GM10266 (cell line): ENCODE results near the gene POLR3B.
"Not testable (repeated sequence)": the region's sequence is repeated elsewhere in the genome, so short reads cannot be mapped to it uniquely, and the experiment has no call there.

Experiments
- DNase-seq: peaks from one replicate; pipeline ENCODE4 v3.0.0; 2012; ENCODE audit errors: extremely low spot score
- CTCF ChIP-seq: IDR thresholded peaks from 2 replicates; pipeline ENCODE4 v1.5.1; 2012; ENCODE audit warnings: mild to moderate bottlenecking, low read depth; ENCODE audit not compliant: control insufficient read depth, insufficient read depth; ENCODE audit errors: missing control alignments

Gene POLR3B

DNA sequence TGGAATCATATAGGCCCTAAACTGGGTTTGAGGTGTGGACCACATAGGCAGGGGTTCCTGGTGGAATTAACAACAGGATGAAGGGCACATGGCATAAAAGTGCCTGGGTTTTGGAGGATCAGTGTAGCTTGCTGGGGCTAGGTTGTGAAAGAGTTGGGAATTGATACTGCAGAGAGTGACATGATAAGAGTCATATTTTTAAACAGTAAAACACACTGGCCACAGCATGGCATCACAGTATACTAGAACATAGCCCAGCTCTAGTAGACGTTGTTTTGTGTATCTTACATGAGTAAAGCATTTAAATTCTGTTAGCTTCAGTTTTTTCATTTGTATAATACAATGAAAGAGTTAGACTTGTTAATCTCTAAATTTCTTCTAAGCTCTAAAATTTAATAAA lies 102.0 kb downstream of the POLR3B start:
- no peak for TF ChIP-seq CTCF
- no peak for DNase-seq

DNA sequence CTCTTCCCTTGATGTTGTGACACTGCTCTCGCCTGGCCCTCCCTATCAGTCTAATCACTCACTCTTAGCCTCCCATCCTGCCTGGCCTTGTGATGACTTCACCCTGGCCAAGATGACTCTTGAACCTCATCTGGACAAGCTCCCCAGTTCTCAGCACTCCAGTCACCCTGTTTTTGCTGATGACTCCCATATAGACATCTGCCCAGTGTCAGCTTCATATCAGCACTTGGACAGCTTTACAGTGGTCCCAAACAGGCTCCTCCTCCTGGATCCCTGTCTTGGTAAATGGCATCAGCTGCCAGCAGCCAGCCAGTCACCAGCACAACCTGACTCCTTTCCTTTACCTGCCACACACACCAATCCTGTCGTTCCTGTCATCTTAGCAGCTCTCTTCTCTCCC lies 104.2 kb downstream of the POLR3B start:
- no peak for TF ChIP-seq CTCF

DNA sequence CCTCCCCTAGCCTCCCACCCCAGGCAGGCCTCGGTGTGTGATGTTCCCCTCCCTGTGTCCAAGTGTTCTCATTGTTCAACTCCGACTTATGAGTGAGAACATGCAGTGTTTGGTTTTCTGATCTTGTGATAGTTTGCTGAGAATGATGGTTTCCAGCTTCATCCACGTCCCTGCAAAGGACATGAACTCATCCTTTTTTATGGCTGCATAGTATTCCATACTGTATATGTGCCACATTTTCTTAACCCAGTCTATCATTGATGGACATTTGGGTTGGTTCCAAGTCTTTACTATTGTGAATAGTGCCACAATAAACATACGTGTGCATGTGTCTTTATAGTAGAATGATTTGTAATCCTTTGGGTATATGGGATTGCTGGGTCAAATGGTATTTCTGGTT lies 108.1 kb downstream of the POLR3B start:
- DNase-seq, result not testable (repeated sequence)

More for the DNA sequence above, 104.2 kb downstream of the POLR3B start:
- no peak for DNase-seq

- DNase-seq, result not testable (repeated sequence)
These were observed 118.1 kb downstream of the POLR3B start for GRCh38 chr12:106475662-106476061.

DNA sequence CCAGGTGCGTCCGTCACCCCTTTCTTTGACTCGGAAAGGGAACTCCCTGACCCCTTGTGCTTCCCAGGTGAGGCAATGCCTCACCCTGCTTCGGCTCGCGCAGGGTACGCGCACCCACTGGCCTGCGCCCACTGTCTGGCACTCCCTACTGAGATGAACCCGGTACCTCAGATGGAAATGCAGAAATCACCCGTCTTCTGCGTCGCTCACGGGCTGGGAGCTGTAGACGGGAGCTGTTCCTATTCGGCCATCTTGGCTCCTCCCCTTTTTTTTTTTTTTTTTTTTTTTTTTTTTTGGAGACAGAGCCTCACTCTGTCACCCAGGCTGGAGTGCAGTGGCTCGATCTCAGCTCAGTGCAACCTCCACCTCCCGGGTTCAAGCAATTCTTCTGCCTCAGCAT lies 120.1 kb downstream of the POLR3B start:
- not testable (repeated sequence) for DNase-seq

DNA sequence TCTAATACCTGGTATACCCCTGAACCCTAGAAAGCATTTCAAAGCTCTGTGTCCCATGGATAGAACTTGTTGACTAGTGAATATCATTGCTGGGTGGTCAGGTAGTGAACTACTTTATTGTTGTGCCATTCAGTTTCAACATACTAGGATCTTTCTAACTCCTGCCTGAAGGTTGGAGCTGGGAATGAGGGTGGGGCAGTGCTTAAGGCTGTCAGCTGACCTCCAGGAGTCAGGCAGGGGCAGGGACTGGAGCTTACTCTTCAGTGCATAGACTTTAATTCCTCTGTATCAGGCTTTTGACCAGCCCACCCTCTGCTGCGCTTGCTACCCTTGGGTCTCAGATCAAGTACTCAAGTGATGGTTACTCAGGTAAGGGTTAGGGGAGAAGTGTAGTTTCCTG lies 122.7 kb downstream of the POLR3B start:
- no peak for TF ChIP-seq CTCF

DNA sequence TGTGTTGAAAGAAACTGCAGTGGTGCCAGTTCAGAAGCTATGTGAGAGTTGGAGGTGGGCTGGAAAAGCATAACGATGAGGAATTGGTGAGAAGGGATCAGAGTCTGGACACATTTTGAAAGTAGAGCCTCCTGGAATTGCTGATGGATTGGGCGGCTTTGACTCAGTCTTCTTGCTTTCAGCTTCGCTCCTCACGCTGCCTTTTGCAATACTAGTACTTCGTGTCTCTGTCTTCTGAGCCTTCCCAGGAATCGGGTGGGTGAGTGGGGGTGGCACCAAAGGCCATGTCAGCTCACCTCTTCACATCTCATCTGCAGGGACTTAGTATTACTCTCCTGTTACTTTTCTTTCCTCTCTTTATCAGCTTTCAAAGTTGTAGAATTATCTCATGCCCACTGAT lies 123.7 kb downstream of the POLR3B start:
- no peak for DNase-seq
- no peak for TF ChIP-seq CTCF

More for the DNA sequence above, 122.7 kb downstream of the POLR3B start:
- no peak for DNase-seq

DNA sequence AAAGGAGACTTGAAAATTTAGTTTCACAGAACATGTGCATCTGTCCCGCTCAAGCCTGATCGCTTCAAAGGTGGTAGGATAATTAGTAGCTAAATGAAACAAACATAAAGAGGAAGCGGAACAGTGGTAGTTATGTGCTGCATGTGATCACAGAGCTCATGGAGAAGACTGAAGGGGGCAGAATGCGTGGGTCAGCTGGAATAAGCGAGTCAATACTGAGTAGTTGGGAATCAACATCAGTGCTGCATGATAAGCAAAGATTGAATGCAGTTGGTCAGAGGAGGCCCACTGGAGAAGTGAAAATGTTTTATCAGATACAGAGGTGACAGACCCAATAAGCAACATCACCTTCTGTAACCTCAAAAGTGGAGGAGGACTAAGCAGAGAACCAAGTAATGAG lies 130.1 kb downstream of the POLR3B start:
- TF ChIP-seq CTCF, result no peak
- no peak for DNase-seq

GRCh38 chr12:106488884-106489283 lies 131.3 kb downstream of the POLR3B start:
- DNase-seq, result no peak
- no peak for TF ChIP-seq CTCF
